Loucy (cell line): ENCODE data around the gene ZBED1.

Experiments used
- CTCF ChIP-seq: fragments of 200-600 bp; sonication (generic); conservative IDR thresholded peaks from 2 replicates; pipeline ENCODE4 v1.5.1; 2014; ENCODE audit warnings: mild to moderate bottlenecking, antibody characterized with exemption, low read length
- EZH2phosphoT487 ChIP-seq: fragments of 200-600 bp; IDR thresholded peaks from 2 replicates; pipeline ENCODE4 v1.6.1; 2018; ENCODE audit warnings: antibody characterized with exemption, mild to moderate bottlenecking, moderate library complexity, borderline replicate concordance

GRCh38 chrX:2546496-2546895, 45.7 kb upstream of the ZBED1 start:
- TF ChIP-seq CTCF = no peak
- TF ChIP-seq EZH2phosphoT487 = no peak
